Activated naive CD8-positive, alpha-beta T cell treated with anti-CD3 and anti-CD28 coated beads, Interleukin-2, amount 50 U/mL, for 24 hours (primary cell): ENCODE data around the gene CMTM2.

Source experiments
- ATAC-seq: fragments of 150-1000 bp; cut with Tn5 transposase; one replicate; pipeline ENCODE4 v1.10.0; 2021
- DNase-seq: peaks from one replicate; pipeline ENCODE4 v3.0.0; 2021
- H3K27ac Mint-ChIP-seq: one replicate; pipeline ENCODE4 v1.8.0; 2021; ENCODE audit warnings: mild to moderate bottlenecking, mixed read lengths
- H3K27me3 Mint-ChIP-seq: one replicate; pipeline ENCODE4 v1.8.0; 2021; ENCODE audit warnings: mixed read lengths
- H3K36me3 Mint-ChIP-seq: one replicate; pipeline ENCODE4 v1.8.0; 2021; ENCODE audit warnings: low read depth, mixed read lengths
- H3K4me1 Mint-ChIP-seq: one replicate; pipeline ENCODE4 v1.8.0; 2021; ENCODE audit warnings: mixed read lengths
- H3K4me3 Mint-ChIP-seq: one replicate; pipeline ENCODE4 v1.8.0; 2021; ENCODE audit warnings: mild to moderate bottlenecking, moderate library complexity, mixed read lengths
- H3K9me3 Mint-ChIP-seq: one replicate; pipeline ENCODE4 v1.8.0; 2021; ENCODE audit warnings: mixed read lengths

Gene CMTM2

GRCh38 chr16:66636199-66636598 is 56.9 kb downstream of the CMTM2 start:
- no peaks in the 10 kb centered on the region for H3K9me3 Mint-ChIP-seq
- no peak overlapping the region for H3K27ac Mint-ChIP-seq
- no peaks in the 10 kb centered on the region for H3K27me3 Mint-ChIP-seq
- DNase-seq (no peak), ATAC-seq (no peak)
- H3K36me3 Mint-ChIP-seq = no peaks in the 10 kb centered on the region
- no peak overlapping the region for H3K4me3 Mint-ChIP-seq
- no peaks in the 10 kb centered on the region for H3K4me1 Mint-ChIP-seq

DNA sequence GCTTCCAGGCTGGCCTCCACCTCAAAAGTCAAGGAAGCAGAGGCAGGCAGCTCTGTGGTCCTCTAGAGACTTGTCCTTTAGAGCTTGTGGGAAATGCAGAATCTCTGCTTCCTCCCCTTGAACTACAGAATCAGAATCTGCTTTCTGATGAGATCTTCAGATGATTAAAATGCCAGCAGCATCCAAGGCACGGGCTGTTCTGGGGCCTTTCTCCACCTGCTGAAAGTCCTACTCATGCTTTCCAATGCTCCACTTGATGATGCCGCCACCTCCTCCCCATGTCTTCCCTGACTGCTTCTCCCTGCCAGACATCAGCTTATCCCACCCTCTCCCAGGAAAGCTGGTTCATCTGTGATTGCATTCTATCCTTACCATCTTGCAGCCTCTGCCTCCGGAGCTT is 58.5 kb downstream of the CMTM2 start:
- DNase-seq = no peak
- no peaks in the 10 kb centered on the region for H3K27me3 Mint-ChIP-seq
- no peaks in the 10 kb centered on the region for H3K9me3 Mint-ChIP-seq
- ATAC-seq = no peak
- no peak overlapping the region for H3K4me3 Mint-ChIP-seq
- no peaks in the 10 kb centered on the region for H3K36me3 Mint-ChIP-seq
- no peaks in the 10 kb centered on the region for H3K4me1 Mint-ChIP-seq
- H3K27ac Mint-ChIP-seq = no peak overlapping the region
